Trophoblast cell (in vitro differentiated cells and primary cell): ENCODE data around the gene TSPAN5.

Experiments
- DNase-seq, 2 donors: peaks; one replicate each; pipeline ENCODE4 v3.0.0-alpha.2; 2016
- H2AFZ ChIP-seq: 2 replicates; pipeline ENCODE4 v1.6.1; 2013; ENCODE audit warnings: low read length, moderate library complexity, mild to moderate bottlenecking; ENCODE audit not compliant: insufficient read depth, poor library complexity
- H2AK5ac ChIP-seq: 2 replicates; pipeline ENCODE4 v1.6.1; 2013; ENCODE audit warnings: mild to moderate bottlenecking, low read length
- H2BK120ac ChIP-seq: 2 replicates; pipeline ENCODE4 v1.6.1; 2013; ENCODE audit warnings: low read length, mild to moderate bottlenecking, moderate library complexity; ENCODE audit not compliant: insufficient read depth, poor library complexity
- H2BK12ac ChIP-seq: 2 replicates; pipeline ENCODE4 v1.6.1; 2013; ENCODE audit warnings: mild to moderate bottlenecking, low read length, moderate library complexity
- H2BK5ac ChIP-seq: 2 replicates; pipeline ENCODE4 v1.6.1; 2013; ENCODE audit warnings: low read length, low read depth, moderate library complexity, mild to moderate bottlenecking; ENCODE audit not compliant: poor library complexity
- H3K14ac ChIP-seq: 2 replicates; pipeline ENCODE4 v1.6.1; 2013; ENCODE audit warnings: mild to moderate bottlenecking, low read length
- H3K18ac ChIP-seq: 2 replicates; pipeline ENCODE4 v1.6.1; 2013; ENCODE audit warnings: mild to moderate bottlenecking, low read length
- H3K23ac ChIP-seq: 2 replicates; pipeline ENCODE4 v1.6.1; 2013; ENCODE audit warnings: low read length
- H3K27ac ChIP-seq: 2 replicates; pipeline ENCODE4 v1.5.1; 2013; ENCODE audit warnings: low read depth, mild to moderate bottlenecking, inconsistent platforms, low read length, moderate library complexity
- H3K27me3 ChIP-seq: 2 replicates; pipeline ENCODE4 v1.6.1; 2013; ENCODE audit warnings: inconsistent platforms, mild to moderate bottlenecking, low read length, moderate library complexity; ENCODE audit not compliant: insufficient read depth
- H3K36me3 ChIP-seq, 2 experiments: 1 replicate in 1 of 2; 2 replicates in 1 of 2; pipeline ENCODE4 v1.6.1; 2013; ENCODE audit warnings: low read length in 2 of 2, mild to moderate bottlenecking in 2 of 2, moderate library complexity in 1 of 2; ENCODE audit not compliant: insufficient read depth in 2 of 2, control insufficient read depth in 1 of 2
- H3K4ac ChIP-seq: 2 replicates; pipeline ENCODE4 v1.6.1; 2013; ENCODE audit warnings: low read depth, mild to moderate bottlenecking, low read length, moderate library complexity
- H3K4me1 ChIP-seq, 2 experiments: 1 replicate in 1 of 2; 2 replicates in 1 of 2; pipeline ENCODE4 v1.6.1; 2013; ENCODE audit warnings: low read length in 2 of 2, mild to moderate bottlenecking in 2 of 2, moderate library complexity in 1 of 2; ENCODE audit not compliant: insufficient read depth in 2 of 2, control insufficient read depth in 1 of 2
- H3K4me2 ChIP-seq: 2 replicates; pipeline ENCODE4 v1.6.1; 2013; ENCODE audit warnings: inconsistent platforms, mild to moderate bottlenecking, low read length, moderate library complexity
- H3K4me3 ChIP-seq: 2 replicates; pipeline ENCODE4 v1.5.1; 2013; ENCODE audit warnings: mild to moderate bottlenecking, low read depth, low read length, inconsistent platforms
- H3K79me1 ChIP-seq: one replicate; pipeline ENCODE4 v1.6.1; 2013; ENCODE audit warnings: low read length
- H3K79me2 ChIP-seq: 2 replicates; pipeline ENCODE4 v1.6.1; 2013; ENCODE audit warnings: low read length, mild to moderate bottlenecking; ENCODE audit not compliant: control insufficient read depth, insufficient read depth, poor library complexity
- H3K9ac ChIP-seq: 2 replicates; pipeline ENCODE4 v1.6.1; 2013; ENCODE audit warnings: mild to moderate bottlenecking, low read length
- H3K9me3 ChIP-seq: 2 replicates; pipeline ENCODE4 v1.6.1; 2013; ENCODE audit warnings: low read depth, mild to moderate bottlenecking, control low read depth, inconsistent platforms, low read length; ENCODE audit not compliant: insufficient read depth
- H4K12ac ChIP-seq: 2 replicates; pipeline ENCODE4 v1.6.1; 2013; ENCODE audit warnings: low read depth, mild to moderate bottlenecking, low read length, moderate library complexity
- H4K8ac ChIP-seq: 2 replicates; pipeline ENCODE4 v1.6.1; 2013; ENCODE audit warnings: low read depth, mild to moderate bottlenecking, low read length, moderate library complexity
- H4K91ac ChIP-seq: one replicate; pipeline ENCODE4 v1.6.1; 2013; ENCODE audit warnings: low read depth, mild to moderate bottlenecking, low read length, moderate library complexity
- WGBS: extraction: QIAGEN DNeasy Blood & Tissue Kit; methylation state at CpG from one replicate; pipeline ENCODE4 v1.1.7; 2013; ENCODE audit warnings: missing lambda C conversion rate; ENCODE audit not compliant: insufficient read length, insufficient coverage; ENCODE audit errors: extremely low coverage; 5-methylcytosine and 5-hydroxymethylcytosine counted together

TSPAN5 gene

GRCh38 chr4:98507299-98507698, 151.1 kb downstream of the TSPAN5 start:
- Histone ChIP-seq H4K91ac (no peak overlapping the region), H3K18ac (no peak overlapping the region), H2AK5ac (no peak overlapping the region), H3K79me1 (peaks cover 3% of the 10 kb centered on the region), H4K12ac (no peak overlapping the region), H3K4me1 (peaks cover 0 to 4% of the 10 kb centered on the region in 2 experiments), H2AFZ (no peak overlapping the region), H3K27ac (no peak overlapping the region), H3K9me3 (no peaks in the 10 kb centered on the region), H3K14ac (no peak overlapping the region), H3K4me2 (no peak overlapping the region), H3K4ac (no peak overlapping the region), H3K27me3 (no peaks in the 10 kb centered on the region), H3K4me3 (no peak overlapping the region), H3K36me3 (no peaks in the 10 kb centered on the region), H2BK12ac (no peak overlapping the region), H3K79me2 (peaks cover 1% of the 10 kb centered on the region), H3K23ac (no peak overlapping the region), H2BK5ac (no peak overlapping the region), H3K9ac (no peak overlapping the region), H2BK120ac (no peak overlapping the region), H4K8ac (no peak overlapping the region)
- WGBS = no CpG with 5 or more reads among the region's 3 CpGs
- no peak for DNase-seq

DNA sequence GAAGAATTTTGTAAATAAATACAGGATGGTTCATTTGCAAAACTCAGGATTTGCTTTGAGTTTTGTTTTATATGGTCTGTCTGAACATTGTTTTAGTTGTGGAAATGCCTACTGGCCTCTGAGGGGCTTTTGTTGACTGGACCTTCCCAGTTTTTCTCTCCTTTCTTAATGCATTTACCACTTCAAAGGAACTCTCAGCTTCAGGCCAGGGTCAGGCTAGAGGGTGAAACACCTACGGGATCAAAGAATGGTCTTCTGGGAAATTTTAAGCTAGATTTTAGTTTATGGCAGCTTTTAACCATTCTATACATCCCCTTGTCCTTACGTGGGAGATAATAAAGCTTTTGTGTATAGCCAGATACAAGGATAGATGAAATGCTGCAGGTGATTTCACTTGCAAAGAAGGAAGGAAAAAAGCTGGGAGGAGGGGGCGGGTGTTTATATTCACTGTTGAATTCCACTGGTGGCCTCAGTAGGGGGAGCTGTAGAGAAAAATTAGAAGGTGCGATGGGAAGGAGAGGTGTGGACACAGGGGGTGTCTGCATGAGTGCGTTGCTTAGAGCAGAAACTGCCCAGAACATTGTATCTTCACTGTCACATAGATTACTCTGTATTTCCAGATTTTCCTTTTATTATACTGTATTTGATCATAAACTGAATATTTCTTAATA, 151.8 kb downstream of the TSPAN5 start:
- no peak overlapping the region for H3K9ac ChIP-seq
- H3K4ac ChIP-seq = no peak overlapping the region
- no peak overlapping the region for H2AK5ac ChIP-seq
- H3K9me3 ChIP-seq = no peaks in the 10 kb centered on the region
- peaks cover 3% of the 10 kb centered on the region for H3K79me1 ChIP-seq
- no peak overlapping the region for H4K8ac ChIP-seq
- no peaks in the 10 kb centered on the region for H3K36me3 ChIP-seq
- no peak overlapping the region for H3K27ac ChIP-seq
- H2BK120ac ChIP-seq = no peak overlapping the region
- no peak for DNase-seq
- no CpG with 5 or more reads among the region's 5 CpGs for WGBS
- no peak overlapping the region for H4K12ac ChIP-seq
- H3K4me1 ChIP-seq = peaks cover 0 to 4% of the 10 kb centered on the region in 2 experiments
- no peak overlapping the region for H3K18ac ChIP-seq
- H3K27me3 ChIP-seq = no peaks in the 10 kb centered on the region
- H3K23ac ChIP-seq = no peak overlapping the region
- H2BK5ac ChIP-seq = no peak overlapping the region
- no peak overlapping the region for H2BK12ac ChIP-seq
- H2AFZ ChIP-seq = no peak overlapping the region
- no peak overlapping the region for H3K14ac ChIP-seq
- H4K91ac ChIP-seq = no peak overlapping the region
- no peak overlapping the region for H3K4me2 ChIP-seq
- peaks cover 1% of the 10 kb centered on the region for H3K79me2 ChIP-seq
- no peak overlapping the region for H3K4me3 ChIP-seq

- Histone ChIP-seq H2BK5ac (no peak overlapping the region), H3K36me3 (no peaks in the 10 kb centered on the region), H3K79me1 (peaks cover 3% of the 10 kb centered on the region), H2AFZ (no peak overlapping the region), H3K27ac (no peak overlapping the region), H4K12ac (no peak overlapping the region), H3K18ac (no peak overlapping the region), H3K4ac (no peak overlapping the region), H3K79me2 (peaks cover 1% of the 10 kb centered on the region), H3K23ac (no peak overlapping the region), H3K4me1 (peaks cover 0 to 4% of the 10 kb centered on the region in 2 experiments), H4K91ac (no peak overlapping the region), H3K9ac (no peak overlapping the region), H2BK12ac (no peak overlapping the region), H3K9me3 (no peaks in the 10 kb centered on the region), H4K8ac (no peak overlapping the region), H2AK5ac (no peak overlapping the region), H3K27me3 (no peaks in the 10 kb centered on the region), H3K4me3 (no peak overlapping the region), H3K4me2 (no peak overlapping the region), H3K14ac (no peak overlapping the region), H2BK120ac (no peak overlapping the region)
- no CpG with 5 or more reads among the region's 1 CpG for WGBS
- DNase-seq = no peak
Measured at GRCh38 chr4:98505992-98506391, 152.4 kb downstream of the TSPAN5 start.

DNA sequence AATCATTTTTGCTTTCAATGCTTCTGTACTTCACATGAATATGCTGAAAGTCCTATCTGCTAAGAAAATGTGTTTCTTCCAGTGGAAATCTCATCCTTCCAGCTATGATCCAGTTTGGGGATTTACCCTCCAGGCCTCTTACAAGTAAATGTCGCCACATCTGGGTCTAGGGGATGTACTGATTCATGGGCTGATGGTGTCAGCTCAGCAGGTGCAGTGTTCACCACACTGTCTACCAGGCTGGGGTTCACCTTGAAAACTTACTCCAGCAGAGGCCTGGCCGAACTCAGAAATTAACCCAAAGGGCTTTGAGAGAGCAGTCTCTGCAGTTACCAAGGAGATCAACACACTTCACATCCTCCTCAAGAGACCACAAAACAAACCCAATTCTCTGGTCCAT, 154.3 kb downstream of the TSPAN5 start:
- Histone ChIP-seq H3K18ac (no peak overlapping the region), H2AFZ (no peak overlapping the region), H4K12ac (no peak overlapping the region), H3K9me3 (no peaks in the 10 kb centered on the region), H2AK5ac (no peak overlapping the region), H2BK5ac (no peak overlapping the region), H3K9ac (no peak overlapping the region), H3K27me3 (no peaks in the 10 kb centered on the region), H3K36me3 (no peaks in the 10 kb centered on the region), H3K23ac (no peak overlapping the region), H3K4me1 (no peaks in the 10 kb centered on the region), H4K8ac (no peak overlapping the region), H3K14ac (no peak overlapping the region), H3K27ac (no peak overlapping the region), H3K4me2 (no peak overlapping the region), H3K4me3 (no peak overlapping the region), H2BK12ac (no peak overlapping the region), H4K91ac (no peak overlapping the region), H3K4ac (no peak overlapping the region), H3K79me1 (no peaks in the 10 kb centered on the region), H2BK120ac (no peak overlapping the region), H3K79me2 (peaks cover 1% of the 10 kb centered on the region)
- DNase-seq = no peak
- no CpG with 5 or more reads among the region's 2 CpGs for WGBS
